GM23338 (cell line): ENCODE measurements around the gene CNOT10. TPM values are rescaled to one million over a fixed set of nuclear protein-coding genes. Genes with fewer than 3 reads are reported as not detected.

ENCODE experiments used
- ATAC-seq: fragments of 200-7000 bp; cut with Tn5 transposase; 3 replicates; pipeline ENCODE4 v1.9.1; 2020
- DNase-seq: peaks from one replicate; pipeline ENCODE4 v3.0.0-alpha.2; 2015; ENCODE audit warnings: low spot score
- H2AFZ ChIP-seq: fragments of 200-600 bp; sonication (generic); 2 replicates; pipeline ENCODE4 v1.8.0; 2016; ENCODE audit warnings: antibody characterized with exemption, mild to moderate bottlenecking, moderate library complexity
- H3F3A ChIP-seq: fragments of 200-600 bp; sonication (generic); replicated peaks from 2 replicates; pipeline ENCODE4 v1.8.0; 2017; ENCODE audit warnings: antibody characterized with exemption, mixed run types, low read depth
- H3K27ac ChIP-seq: fragments of 200-600 bp; sonication (generic); 2 replicates; pipeline ENCODE4 v1.6.1; 2016; ENCODE audit warnings: low read depth
- H3K27me3 ChIP-seq: fragments of 200-600 bp; sonication (generic); 2 replicates; pipeline ENCODE4 v1.8.0; 2016; ENCODE audit warnings: mild to moderate bottlenecking, mixed run types, moderate library complexity; ENCODE audit not compliant: insufficient read depth
- H3K36me3 ChIP-seq: fragments of 200-600 bp; sonication (generic); 2 replicates; pipeline ENCODE4 v1.8.0; 2016; ENCODE audit warnings: mild to moderate bottlenecking; ENCODE audit not compliant: insufficient read depth
- H3K4me1 ChIP-seq: fragments of 200-600 bp; sonication (generic); 2 replicates; pipeline ENCODE4 v1.8.0; 2016; ENCODE audit warnings: mild to moderate bottlenecking, moderate library complexity; ENCODE audit not compliant: insufficient read depth
- H3K4me2 ChIP-seq: fragments of 200-600 bp; sonication (generic); 2 replicates; pipeline ENCODE4 v1.7.1; 2017; ENCODE audit warnings: mixed run types
- H3K4me3 ChIP-seq: fragments of 200-600 bp; sonication (generic); 2 replicates; pipeline ENCODE4 v1.6.1; 2016; ENCODE audit warnings: mixed run types
- H3K79me2 ChIP-seq: fragments of 200-600 bp; sonication (generic); replicated peaks from 2 replicates; pipeline ENCODE4 v1.8.0; 2017; ENCODE audit warnings: mild to moderate bottlenecking; ENCODE audit not compliant: insufficient read depth
- H3K9me2 ChIP-seq: fragments of 200-600 bp; sonication (generic); 2 replicates; pipeline ENCODE4 v1.8.0; 2017; ENCODE audit not compliant: insufficient read depth
- H4K20me1 ChIP-seq: fragments of 200-600 bp; sonication (generic); replicated peaks from 2 replicates; pipeline ENCODE4 v1.8.0; 2017; ENCODE audit warnings: mild to moderate bottlenecking; ENCODE audit not compliant: insufficient read depth
- H3K27ac Mint-ChIP-seq: 2 replicates; pipeline ENCODE4 v1.8.0; 2020; ENCODE audit warnings: inconsistent platforms, mild to moderate bottlenecking, moderate library complexity, mixed read lengths
- H3K27me3 Mint-ChIP-seq: 3 replicates; pipeline ENCODE4 v1.8.0; 2022; ENCODE audit warnings: low read depth, mild to moderate bottlenecking, moderate library complexity, mixed read lengths, inconsistent platforms; ENCODE audit not compliant: insufficient read depth, poor library complexity
- H3K36me3 Mint-ChIP-seq: 3 replicates; pipeline ENCODE4 v1.8.0; 2021; ENCODE audit warnings: low read depth, mild to moderate bottlenecking, inconsistent platforms, moderate library complexity, mixed read lengths
- H3K4me1 Mint-ChIP-seq: 3 replicates; pipeline ENCODE4 v1.8.0; 2020; ENCODE audit warnings: mild to moderate bottlenecking, inconsistent platforms, mixed read lengths
- H3K4me3 Mint-ChIP-seq: 3 replicates; pipeline ENCODE4 v1.8.0; 2021; ENCODE audit warnings: moderate library complexity, mild to moderate bottlenecking, inconsistent platforms, mixed read lengths
- H3K9me3 Mint-ChIP-seq: 3 replicates; pipeline ENCODE4 v1.8.0; 2020; ENCODE audit warnings: moderate library complexity, mild to moderate bottlenecking, inconsistent platforms, mixed read lengths
- CREB1 ChIP-seq: fragments of 250-450 bp; sonication (Bioruptor Pico); IDR thresholded peaks from 2 replicates; pipeline ENCODE4 v1.5.0; 2020; ENCODE audit warnings: low read depth, mild to moderate bottlenecking, moderate library complexity
- ETS1 ChIP-seq: IDR thresholded peaks from 2 replicates; pipeline ENCODE4 v1.6.1; 2016; ENCODE audit warnings: antibody characterized with exemption
- EZH2 ChIP-seq: fragments of 200-600 bp; sonication (generic); IDR thresholded peaks from one replicate; pipeline ENCODE4 v1.8.0; 2017; ENCODE audit warnings: antibody characterized with exemption, mild to moderate bottlenecking, low read depth; ENCODE audit not compliant: unreplicated experiment
- EZH2phosphoT487 ChIP-seq: fragments of 200-600 bp; sonication (generic); IDR thresholded peaks from one replicate; pipeline ENCODE4 v1.8.1; 2018; ENCODE audit warnings: antibody characterized with exemption; ENCODE audit not compliant: unreplicated experiment
- JUNB ChIP-seq: IDR thresholded peaks from one replicate; pipeline ENCODE4 v1.6.1; 2016; ENCODE audit warnings: antibody characterized with exemption; ENCODE audit not compliant: unreplicated experiment
- NANOG ChIP-seq: IDR thresholded peaks from 2 replicates; pipeline ENCODE4 v1.6.1; 2016; ENCODE audit warnings: antibody characterized with exemption, borderline replicate concordance
- POLR2AphosphoS5 ChIP-seq: IDR thresholded peaks from 2 replicates; pipeline ENCODE4 v1.6.1; 2016; ENCODE audit warnings: antibody characterized with exemption, low read depth
- REST ChIP-seq: IDR thresholded peaks from one replicate; pipeline ENCODE4 v1.6.1; 2018; ENCODE audit warnings: antibody characterized with exemption; ENCODE audit not compliant: unreplicated experiment
- STAT1 ChIP-seq: IDR thresholded peaks from one replicate; pipeline ENCODE4 v1.6.1; 2016; ENCODE audit warnings: antibody characterized with exemption; ENCODE audit not compliant: unreplicated experiment
- ZNF331 ChIP-seq: fragments of 250-450 bp; sonication (Bioruptor Pico); IDR thresholded peaks from 2 replicates; pipeline ENCODE4 v1.5.0; 2020; ENCODE audit warnings: low read depth, mild to moderate bottlenecking, moderate library complexity
- ZNF462 ChIP-seq: fragments of 250-450 bp; sonication (Bioruptor Pico); IDR thresholded peaks from 2 replicates; pipeline ENCODE4 v1.5.0; 2020; ENCODE audit warnings: mild to moderate bottlenecking, moderate library complexity
- polyA plus RNA-seq: library from polyadenylated mRNA; unstranded; fragments of >200 nt; fragmentation: Nextera tagmentation; extraction: Ambion mirVana; gene quantifications from 2 replicates; pipeline ENCODE4 v1.2.1, GENCODE V29; 2016
- total RNA-seq: library from RNA; depleted of rRNA; stranded (reverse); fragments of >200 nt; shearing (Covaris generic); gene quantifications from 2 replicates; pipeline ENCODE4 v1.2.3, GENCODE V29; 2014

CNOT10 gene
- total and polyA plus RNA-seq, 2 experiments from 2014 or later: 27.2 to 46.9 TPM

- TF ChIP-seq ETS1 (no peak), ZNF331 (CRISPR knock-in tag) (no peak), POLR2AphosphoS5 (no peak), CREB1 (no peak), JUNB (no peak), ZNF462 (CRISPR knock-in tag) (no peak), EZH2phosphoT487 (no peak)
Measured at GRCh38 chr3:32675164-32675563, 9.8 kb upstream of the CNOT10 start (continued).

- H3K27me3 ChIP-seq: no peaks in the 10 kb centered on the region
- H3K79me2 ChIP-seq: no peaks in the 10 kb centered on the region
- no peaks in the 10 kb centered on the region for H4K20me1 ChIP-seq
- Mint-ChIP-seq H3K27me3 (peaks cover 2% of the 10 kb centered on the region), H3K4me3 (no peak overlapping the region), H3K27ac (no peak overlapping the region), H3K4me1 (no peaks in the 10 kb centered on the region; the same call in 2 of the 3 replicates), H3K9me3 (peaks cover 20% of the 10 kb centered on the region), H3K36me3 (peaks cover 7% of the 10 kb centered on the region; the same call in 1 of the 3 replicates)
- H3K4me1 ChIP-seq: no peaks in the 10 kb centered on the region
- no peak overlapping the region for H3K4me2 ChIP-seq
- H3F3A ChIP-seq: no peaks in the 10 kb centered on the region
- H3K36me3 ChIP-seq: no peaks in the 10 kb centered on the region; the same call in 1 of the 2 replicates
- no peak overlapping the region for H3K27ac ChIP-seq
- ATAC-seq: no peak
- no peak overlapping the region for H2AFZ ChIP-seq
- H3K9me2 ChIP-seq: peaks cover 5% of the 10 kb centered on the region; the same call in 1 of the 2 replicates
- H3K4me3 ChIP-seq: no peak overlapping the region
- no peak for DNase-seq
- TF ChIP-seq ZNF331 (CRISPR knock-in tag): no peak
- no peak for TF ChIP-seq REST
- no peak for TF ChIP-seq EZH2
- no peak for TF ChIP-seq NANOG
- no peak for TF ChIP-seq ETS1
- TF ChIP-seq STAT1: no peak
Measured at GRCh38 chr3:32675650-32676049, 9.3 kb upstream of the CNOT10 start.
